Thoracic aorta (tissue), 2 donors: ENCODE data around the gene IER5. TPM values are rescaled to one million over a fixed set of nuclear protein-coding genes. Genes with fewer than 3 reads are reported as not detected.

Experiments used
- ATAC-seq: fragments of 150-250 bp; one replicate; pipeline ENCODE4 v1.8.0; 2017; ENCODE audit warnings: low read depth; ENCODE audit not compliant: insufficient number of reproducible peaks, low FRiP score
- DNase-seq: peaks from one replicate; pipeline ENCODE4 v3.0.0-alpha.2; 2020; ENCODE audit warnings: low spot score
- H3K27ac ChIP-seq, 2 donors: fragments of 200-600 bp; sonication (generic); 1 replicate in 1 of 2; 2 replicates in 1 of 2; pipeline ENCODE4 v1.5.1; 2016; ENCODE audit warnings: mild to moderate bottlenecking in 2 of 2, moderate library complexity in 2 of 2
- H3K27me3 ChIP-seq: fragments of 200-600 bp; sonication (generic); replicated peaks from 2 replicates; pipeline ENCODE4 v1.6.0; 2016; ENCODE audit warnings: mild to moderate bottlenecking; ENCODE audit not compliant: insufficient read depth
- H3K36me3 ChIP-seq: fragments of 200-600 bp; sonication (generic); one replicate; pipeline ENCODE4 v1.5.1; 2016
- H3K4me1 ChIP-seq, 2 donors: fragments of 200-600 bp; sonication (generic); 1 replicate in 1 of 2; 2 replicates in 1 of 2; pipeline versions ENCODE4 v1.5.1 to v1.6.0; 2016; ENCODE audit warnings: low read depth in 2 of 2, mild to moderate bottlenecking in 1 of 2; ENCODE audit not compliant: control insufficient read depth in 1 of 2
- H3K4me3 ChIP-seq: fragments of 200-600 bp; sonication (generic); 2 replicates; pipeline ENCODE4 v1.5.1; 2016; ENCODE audit warnings: mild to moderate bottlenecking
- H3K9me3 ChIP-seq: fragments of 200-600 bp; sonication (generic); 2 replicates; pipeline ENCODE4 v1.5.1; 2016
- CTCF ChIP-seq: fragments of 200-600 bp; sonication (generic); IDR thresholded peaks from one replicate; pipeline ENCODE4 v1.5.1; 2019; ENCODE audit warnings: antibody characterized with exemption
- total RNA-seq, 2 donors: library from RNA; depleted of rRNA; stranded (reverse); fragments of >200 nt; gene quantifications; one replicate each; pipeline versions ENCODE4 v1.1.0 to v1.2.3, GENCODE V29; 2016

Gene IER5
- total RNA-seq, 2 donors from 2014 or later, result 20.2 to 55.8 TPM

GRCh38 chr1:181083842-181084605, 4.5 kb upstream of the IER5 start:
- TF ChIP-seq CTCF, result peak; percentile 46
- DNase-seq, result no peak
- no peaks in the 10 kb centered on the region for H3K9me3 ChIP-seq
- ATAC-seq, result no peak
- no peak overlapping the region for H3K27ac ChIP-seq
- no peaks in the 10 kb centered on the region for H3K36me3 ChIP-seq
- no peaks in the 10 kb centered on the region for H3K27me3 ChIP-seq
- H3K4me1 ChIP-seq, result peaks cover 0 to 14% of the 10 kb centered on the region in 2 donors
- no peak overlapping the region for H3K4me3 ChIP-seq

GRCh38 chr1:181084606-181084969, 3.9 kb upstream of the IER5 start:
- H3K27me3 ChIP-seq, result no peaks in the 10 kb centered on the region
- peaks cover 0 to 14% of the 10 kb centered on the region in 2 donors for H3K4me1 ChIP-seq
- no peak overlapping the region for H3K27ac ChIP-seq
- H3K4me3 ChIP-seq, result no peak overlapping the region
- DNase-seq, result no peak
- ATAC-seq, result no peak
- TF ChIP-seq CTCF, result no peak
- H3K36me3 ChIP-seq, result no peaks in the 10 kb centered on the region
- no peaks in the 10 kb centered on the region for H3K9me3 ChIP-seq

GRCh38 chr1:181086091-181086490, 2.4 kb upstream of the IER5 start:
- DNase-seq (no peak), ATAC-seq (no peak)
- Histone ChIP-seq H3K4me3 (no peak overlapping the region), H3K27me3 (no peaks in the 10 kb centered on the region), H3K36me3 (no peaks in the 10 kb centered on the region), H3K9me3 (no peaks in the 10 kb centered on the region), H3K27ac (no peak overlapping the region), H3K4me1 (peaks cover 3 to 19% of the 10 kb centered on the region in 2 donors)
- no peak for TF ChIP-seq CTCF

GRCh38 chr1:181086926-181087325, 1.6 kb upstream of the IER5 start:
- Histone ChIP-seq H3K27me3 (no peaks in the 10 kb centered on the region), H3K9me3 (no peaks in the 10 kb centered on the region), H3K27ac (no peak overlapping the region), H3K4me3 (no peak overlapping the region), H3K36me3 (no peaks in the 10 kb centered on the region), H3K4me1 (peaks cover 3 to 27% of the 10 kb centered on the region in 2 donors)
- no peak for TF ChIP-seq CTCF
- ATAC-seq (no peak), DNase-seq (no peak)

GRCh38 chr1:181087400-181087901, 1.0 kb upstream of the IER5 start:
- Histone ChIP-seq H3K9me3 (no peaks in the 10 kb centered on the region), H3K36me3 (no peaks in the 10 kb centered on the region), H3K27ac (no peak overlapping the region), H3K4me3 (peak overlapping the region; percentile 88), H3K4me1 (peaks cover 4 to 31% of the 10 kb centered on the region in 2 donors), H3K27me3 (no peaks in the 10 kb centered on the region)
- no peak for TF ChIP-seq CTCF
- ATAC-seq, result no peak
- DNase-seq, result no peak
